Stimulated activated naive CD8-positive, alpha-beta T cell treated with anti-CD3 and anti-CD28 coated beads, Interleukin-15, Interleukin-2, amounts not matched to agents 100 ng/mL and 50 ng/mL, for 24 hours (primary cell): ENCODE measurements around the gene FDCSP.

ENCODE experiments used
- H3K27ac Mint-ChIP-seq: one replicate; pipeline ENCODE4 v1.8.0; 2021; ENCODE audit warnings: mild to moderate bottlenecking, mixed read lengths
- H3K27me3 Mint-ChIP-seq: one replicate; pipeline ENCODE4 v1.8.0; 2021; ENCODE audit warnings: mixed read lengths
- H3K36me3 Mint-ChIP-seq: one replicate; pipeline ENCODE4 v1.8.0; 2021; ENCODE audit warnings: low read depth, mixed read lengths
- H3K4me1 Mint-ChIP-seq: one replicate; pipeline ENCODE4 v1.8.0; 2021; ENCODE audit warnings: low read depth, mixed read lengths
- H3K4me3 Mint-ChIP-seq: one replicate; pipeline ENCODE4 v1.8.0; 2021; ENCODE audit warnings: mild to moderate bottlenecking, mixed read lengths
- H3K9me3 Mint-ChIP-seq: one replicate; pipeline ENCODE4 v1.8.0; 2021; ENCODE audit warnings: mixed read lengths

Gene FDCSP

GRCh38 chr4:70225824-70226223 is at the start of gene FDCSP:
Gene FDCSP (plus strand): TSS chr4:70226124. CDS start chr4:70231195, 5,071 bp downstream.
- no peaks in the 10 kb centered on the region for H3K4me1 Mint-ChIP-seq
- H3K36me3 Mint-ChIP-seq, result no peaks in the 10 kb centered on the region
- H3K27me3 Mint-ChIP-seq, result no peaks in the 10 kb centered on the region
- no peak within 1 kb of the TSS for H3K27ac Mint-ChIP-seq
- no peak within 1 kb of the TSS for H3K4me3 Mint-ChIP-seq
- H3K9me3 Mint-ChIP-seq, result no peaks in the 10 kb centered on the region

- Mint-ChIP-seq H3K27ac (no peak overlapping the region), H3K9me3 (no peaks in the 10 kb centered on the region)
These were observed 48.8 kb upstream of the FDCSP start for GRCh38 chr4:70177090-70177489.

GRCh38 chr4:70178075-70178660 is 47.8 kb upstream of the FDCSP start:
- H3K27ac Mint-ChIP-seq, result no peak overlapping the region
- H3K36me3 Mint-ChIP-seq, result no peaks in the 10 kb centered on the region

More at GRCh38 chr4:70177090-70177489, 48.8 kb upstream of the FDCSP start:
- Mint-ChIP-seq H3K4me1 (no peaks in the 10 kb centered on the region), H3K4me3 (no peak overlapping the region), H3K27me3 (no peaks in the 10 kb centered on the region), H3K36me3 (no peaks in the 10 kb centered on the region)

GRCh38 chr4:70179811-70180210 is 46.1 kb upstream of the FDCSP start:
- no peaks in the 10 kb centered on the region for H3K9me3 Mint-ChIP-seq
- H3K27me3 Mint-ChIP-seq, result no peaks in the 10 kb centered on the region
- H3K4me1 Mint-ChIP-seq, result no peaks in the 10 kb centered on the region
- no peak overlapping the region for H3K27ac Mint-ChIP-seq
- H3K4me3 Mint-ChIP-seq, result no peak overlapping the region
- H3K36me3 Mint-ChIP-seq, result no peaks in the 10 kb centered on the region

More at GRCh38 chr4:70178075-70178660, 47.8 kb upstream of the FDCSP start:
- Mint-ChIP-seq H3K4me3 (no peak overlapping the region), H3K27me3 (no peaks in the 10 kb centered on the region), H3K4me1 (no peaks in the 10 kb centered on the region), H3K9me3 (no peaks in the 10 kb centered on the region)

- H3K4me3 Mint-ChIP-seq, result no peak overlapping the region
- no peak overlapping the region for H3K27ac Mint-ChIP-seq
- no peaks in the 10 kb centered on the region for H3K4me1 Mint-ChIP-seq
- H3K9me3 Mint-ChIP-seq, result no peaks in the 10 kb centered on the region
- H3K27me3 Mint-ChIP-seq, result peaks cover 3% of the 10 kb centered on the region
- no peaks in the 10 kb centered on the region for H3K36me3 Mint-ChIP-seq
These were observed 44.1 kb upstream of the FDCSP start for GRCh38 chr4:70181864-70182263.

- H3K36me3 Mint-ChIP-seq, result no peaks in the 10 kb centered on the region
- no peak overlapping the region for H3K4me3 Mint-ChIP-seq
- peaks cover 3% of the 10 kb centered on the region for H3K27me3 Mint-ChIP-seq
- no peaks in the 10 kb centered on the region for H3K4me1 Mint-ChIP-seq
- H3K27ac Mint-ChIP-seq, result no peak overlapping the region
- H3K9me3 Mint-ChIP-seq, result no peaks in the 10 kb centered on the region
These were observed 43.3 kb upstream of the FDCSP start for GRCh38 chr4:70182517-70183167.

- H3K9me3 Mint-ChIP-seq, result no peaks in the 10 kb centered on the region
- no peak overlapping the region for H3K27ac Mint-ChIP-seq
- H3K4me1 Mint-ChIP-seq, result no peaks in the 10 kb centered on the region
- H3K4me3 Mint-ChIP-seq, result no peak overlapping the region
- H3K36me3 Mint-ChIP-seq, result no peaks in the 10 kb centered on the region
- peaks cover 3% of the 10 kb centered on the region for H3K27me3 Mint-ChIP-seq
These were observed 42.6 kb upstream of the FDCSP start for GRCh38 chr4:70183168-70183939.

- Mint-ChIP-seq H3K4me1 (no peaks in the 10 kb centered on the region), H3K36me3 (no peaks in the 10 kb centered on the region), H3K27me3 (peaks cover 3% of the 10 kb centered on the region), H3K27ac (no peak overlapping the region), H3K9me3 (no peaks in the 10 kb centered on the region), H3K4me3 (no peak overlapping the region)
These were observed 42.0 kb upstream of the FDCSP start for GRCh38 chr4:70183940-70184246.

- Mint-ChIP-seq H3K36me3 (no peaks in the 10 kb centered on the region), H3K27ac (no peak overlapping the region), H3K27me3 (peaks cover 3% of the 10 kb centered on the region), H3K4me3 (no peak overlapping the region), H3K9me3 (no peaks in the 10 kb centered on the region), H3K4me1 (no peaks in the 10 kb centered on the region)
These were observed 38.7 kb upstream of the FDCSP start for GRCh38 chr4:70187216-70187615.

GRCh38 chr4:70190579-70190978 is 35.3 kb upstream of the FDCSP start:
- no peaks in the 10 kb centered on the region for H3K4me1 Mint-ChIP-seq
- no peak overlapping the region for H3K4me3 Mint-ChIP-seq
- no peaks in the 10 kb centered on the region for H3K9me3 Mint-ChIP-seq
- H3K27me3 Mint-ChIP-seq, result peaks cover 3% of the 10 kb centered on the region
- H3K27ac Mint-ChIP-seq, result no peak overlapping the region
- no peaks in the 10 kb centered on the region for H3K36me3 Mint-ChIP-seq

- no peaks in the 10 kb centered on the region for H3K27me3 Mint-ChIP-seq
These were observed 34.3 kb upstream of the FDCSP start for GRCh38 chr4:70191647-70192046.

GRCh38 chr4:70192895-70193294 is 33.0 kb upstream of the FDCSP start:
- Mint-ChIP-seq H3K9me3 (no peaks in the 10 kb centered on the region), H3K4me3 (no peak overlapping the region), H3K27me3 (no peaks in the 10 kb centered on the region), H3K4me1 (no peaks in the 10 kb centered on the region), H3K36me3 (no peaks in the 10 kb centered on the region), H3K27ac (no peak overlapping the region)

More at GRCh38 chr4:70191647-70192046, 34.3 kb upstream of the FDCSP start:
- no peak overlapping the region for H3K27ac Mint-ChIP-seq
- no peaks in the 10 kb centered on the region for H3K36me3 Mint-ChIP-seq
- no peaks in the 10 kb centered on the region for H3K4me1 Mint-ChIP-seq
- no peaks in the 10 kb centered on the region for H3K9me3 Mint-ChIP-seq
- no peak overlapping the region for H3K4me3 Mint-ChIP-seq

GRCh38 chr4:70195425-70195824 is 30.5 kb upstream of the FDCSP start, which contains the start of gene ODAM:
Gene ODAM (plus strand): TSS chr4:70195725. CDS start chr4:70196544, 819 bp downstream.
- Mint-ChIP-seq H3K9me3 (no peaks in the 10 kb centered on the region), H3K4me1 (no peaks in the 10 kb centered on the region), H3K4me3 (no peak within 1 kb of the TSS), H3K36me3 (no peaks in the 10 kb centered on the region), H3K27me3 (no peaks in the 10 kb centered on the region), H3K27ac (no peak within 1 kb of the TSS)

- no peaks in the 10 kb centered on the region for H3K36me3 Mint-ChIP-seq
- H3K27me3 Mint-ChIP-seq, result no peaks in the 10 kb centered on the region
- no peaks in the 10 kb centered on the region for H3K4me1 Mint-ChIP-seq
These were observed 29.1 kb upstream of the FDCSP start for GRCh38 chr4:70196857-70197256.

GRCh38 chr4:70197842-70198241 is 28.1 kb upstream of the FDCSP start:
- H3K27ac Mint-ChIP-seq, result no peak overlapping the region
- no peaks in the 10 kb centered on the region for H3K36me3 Mint-ChIP-seq
- H3K4me1 Mint-ChIP-seq, result no peaks in the 10 kb centered on the region
- no peaks in the 10 kb centered on the region for H3K9me3 Mint-ChIP-seq
- H3K27me3 Mint-ChIP-seq, result no peaks in the 10 kb centered on the region
- no peak overlapping the region for H3K4me3 Mint-ChIP-seq

More at GRCh38 chr4:70196857-70197256, 29.1 kb upstream of the FDCSP start:
- Mint-ChIP-seq H3K4me3 (no peak overlapping the region), H3K27ac (no peak overlapping the region), H3K9me3 (no peaks in the 10 kb centered on the region)
